ENCODE results near the gene DDX60.
"Not testable (repeated sequence)": the region's sequence is repeated elsewhere in the genome, so short reads cannot be mapped to it uniquely, and the experiment has no call there.

DDX60 gene, protein sequence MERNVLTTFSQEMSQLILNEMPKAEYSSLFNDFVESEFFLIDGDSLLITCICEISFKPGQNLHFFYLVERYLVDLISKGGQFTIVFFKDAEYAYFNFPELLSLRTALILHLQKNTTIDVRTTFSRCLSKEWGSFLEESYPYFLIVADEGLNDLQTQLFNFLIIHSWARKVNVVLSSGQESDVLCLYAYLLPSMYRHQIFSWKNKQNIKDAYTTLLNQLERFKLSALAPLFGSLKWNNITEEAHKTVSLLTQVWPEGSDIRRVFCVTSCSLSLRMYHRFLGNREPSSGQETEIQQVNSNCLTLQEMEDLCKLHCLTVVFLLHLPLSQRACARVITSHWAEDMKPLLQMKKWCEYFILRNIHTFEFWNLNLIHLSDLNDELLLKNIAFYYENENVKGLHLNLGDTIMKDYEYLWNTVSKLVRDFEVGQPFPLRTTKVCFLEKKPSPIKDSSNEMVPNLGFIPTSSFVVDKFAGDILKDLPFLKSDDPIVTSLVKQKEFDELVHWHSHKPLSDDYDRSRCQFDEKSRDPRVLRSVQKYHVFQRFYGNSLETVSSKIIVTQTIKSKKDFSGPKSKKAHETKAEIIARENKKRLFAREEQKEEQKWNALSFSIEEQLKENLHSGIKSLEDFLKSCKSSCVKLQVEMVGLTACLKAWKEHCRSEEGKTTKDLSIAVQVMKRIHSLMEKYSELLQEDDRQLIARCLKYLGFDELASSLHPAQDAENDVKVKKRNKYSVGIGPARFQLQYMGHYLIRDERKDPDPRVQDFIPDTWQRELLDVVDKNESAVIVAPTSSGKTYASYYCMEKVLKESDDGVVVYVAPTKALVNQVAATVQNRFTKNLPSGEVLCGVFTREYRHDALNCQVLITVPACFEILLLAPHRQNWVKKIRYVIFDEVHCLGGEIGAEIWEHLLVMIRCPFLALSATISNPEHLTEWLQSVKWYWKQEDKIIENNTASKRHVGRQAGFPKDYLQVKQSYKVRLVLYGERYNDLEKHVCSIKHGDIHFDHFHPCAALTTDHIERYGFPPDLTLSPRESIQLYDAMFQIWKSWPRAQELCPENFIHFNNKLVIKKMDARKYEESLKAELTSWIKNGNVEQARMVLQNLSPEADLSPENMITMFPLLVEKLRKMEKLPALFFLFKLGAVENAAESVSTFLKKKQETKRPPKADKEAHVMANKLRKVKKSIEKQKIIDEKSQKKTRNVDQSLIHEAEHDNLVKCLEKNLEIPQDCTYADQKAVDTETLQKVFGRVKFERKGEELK (N-terminal part only)

DNA sequence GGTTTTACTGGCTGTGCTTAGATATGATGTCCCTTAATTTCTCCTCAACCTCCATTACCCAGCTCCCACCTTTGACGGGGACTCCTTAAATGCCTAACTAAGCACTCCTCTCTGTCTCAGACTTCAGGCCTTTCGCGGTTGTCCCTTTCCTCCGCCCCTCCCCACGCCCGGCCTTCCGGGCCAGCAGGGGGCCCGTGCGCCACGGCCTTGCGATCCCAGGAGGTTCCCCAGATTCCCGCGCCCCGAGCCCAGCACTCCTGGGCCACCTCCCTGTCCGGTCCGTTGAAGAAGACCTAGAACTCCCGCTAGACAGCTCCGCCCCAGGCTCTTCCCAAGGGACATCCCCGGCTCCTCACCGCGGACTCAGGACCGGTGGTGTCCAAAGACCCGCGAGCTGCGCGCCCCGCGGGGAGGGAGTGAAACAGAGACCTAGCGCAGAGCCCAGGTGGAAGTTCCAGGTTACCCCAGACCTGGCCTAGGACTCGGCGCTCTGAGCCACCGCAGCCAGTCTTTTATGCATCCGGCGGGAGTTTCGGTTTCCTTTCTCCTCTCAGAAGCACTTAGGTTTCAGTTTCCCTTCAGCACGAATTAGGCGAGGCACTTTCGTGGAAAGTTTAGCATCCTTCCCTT lies at the start of gene DDX60:
TSS of gene DDX60 (minus strand) at position 487 of the 630 bp plus-strand sequence. CDS start 7,493 bp downstream, outside the sequence.
- in situ Hi-C loops (cut with HindIII; ENCODE audit: low sequenced_read_pairs): loop anchor here (25.0 kb wide), 1 partner anchor 169 kb away; the partner anchor contains the start of genes DDX60L and PALLD

DNA sequence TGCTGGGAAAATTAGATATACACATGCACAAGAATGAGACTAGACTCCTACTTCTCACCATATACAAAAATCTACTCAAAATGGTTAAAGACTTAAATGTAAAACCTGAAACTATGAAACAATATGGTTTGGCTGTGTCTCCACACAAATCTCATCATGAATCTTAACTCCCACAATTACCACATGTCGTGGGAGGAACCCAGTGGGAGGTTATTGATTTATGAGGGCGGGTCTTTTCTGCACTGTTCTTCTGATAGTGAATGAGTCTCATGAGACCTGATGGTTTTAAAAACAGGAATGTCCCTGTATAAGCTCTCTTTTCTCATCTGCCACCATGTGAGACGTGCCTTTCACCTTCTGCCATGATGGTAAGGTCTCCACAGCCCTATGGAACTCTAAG lies 48.5 kb upstream of the DDX60 start:
- in situ Hi-C loops (cut with HindIII; ENCODE audit: low sequenced_read_pairs): no loop called here

GRCh38 chr4:168362025-168362401 lies 43.5 kb upstream of the DDX60 start:
- in situ Hi-C loops (cut with HindIII; ENCODE audit: low sequenced_read_pairs): loop anchor here (5.0 kb wide), 1 partner anchor 40 kb away; no protein-coding TSS in a partner anchor

GRCh38 chr4:168361365-168362024 lies 42.9 kb upstream of the DDX60 start:
- in situ Hi-C loops (cut with HindIII; ENCODE audit: low sequenced_read_pairs): loop anchor here (5.0 kb wide), 1 partner anchor 39 kb away; no protein-coding TSS in a partner anchor

- in situ Hi-C loops (cut with HindIII; ENCODE audit: low sequenced_read_pairs): loop anchor here (5.0 kb wide), 1 partner anchor 38 kb away; no protein-coding TSS in a partner anchor
Observed at GRCh38 chr4:168360271-168360670, 41.7 kb upstream of the DDX60 start.

- in situ Hi-C loops (cut with HindIII; ENCODE audit: low sequenced_read_pairs): no loop called here
Observed at GRCh38 chr4:168357941-168358340, 39.4 kb upstream of the DDX60 start.

DNA sequence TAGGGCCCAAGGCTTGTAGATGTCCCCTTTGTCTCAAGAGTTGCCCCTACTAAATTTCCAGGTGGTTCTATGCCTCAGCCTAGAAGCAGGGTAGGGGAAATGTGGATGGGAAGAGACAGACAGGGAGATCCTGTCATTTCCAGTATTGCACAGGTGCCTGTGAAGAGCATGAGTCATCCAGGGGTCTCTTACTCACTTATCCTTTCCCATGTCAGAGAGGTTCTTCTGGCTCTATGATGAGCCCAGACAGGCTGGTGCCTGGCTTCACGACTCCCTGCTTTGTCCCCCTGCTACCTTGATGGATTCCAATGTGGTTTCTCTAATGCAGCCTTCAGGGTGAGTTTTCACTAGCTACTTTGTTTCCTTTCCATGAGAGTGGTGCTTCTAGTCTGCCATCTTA lies 35.2 kb upstream of the DDX60 start:
- in situ Hi-C loops (cut with HindIII; ENCODE audit: low sequenced_read_pairs): no loop called here

DNA sequence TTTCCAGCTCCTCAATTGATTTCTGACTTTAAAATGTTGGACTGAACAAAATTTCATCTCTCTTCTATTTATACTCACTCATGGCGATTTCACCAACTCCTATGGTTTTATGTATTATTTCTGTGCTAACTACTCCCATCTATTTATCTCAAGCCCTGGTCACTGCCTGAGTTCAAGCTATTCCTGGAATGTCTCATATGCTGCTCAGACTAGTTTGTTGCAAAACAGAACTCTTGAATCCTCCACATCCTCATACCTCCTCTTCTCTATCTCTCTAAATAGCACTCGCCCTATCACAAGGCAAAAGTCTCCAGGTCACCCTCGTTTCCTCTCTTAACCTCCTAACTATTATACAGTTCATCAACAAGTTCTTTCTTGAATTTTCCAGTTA lies 19.0 kb upstream of the DDX60 start:
- in situ Hi-C loops (cut with HindIII; ENCODE audit: low sequenced_read_pairs): no loop called here

DNA sequence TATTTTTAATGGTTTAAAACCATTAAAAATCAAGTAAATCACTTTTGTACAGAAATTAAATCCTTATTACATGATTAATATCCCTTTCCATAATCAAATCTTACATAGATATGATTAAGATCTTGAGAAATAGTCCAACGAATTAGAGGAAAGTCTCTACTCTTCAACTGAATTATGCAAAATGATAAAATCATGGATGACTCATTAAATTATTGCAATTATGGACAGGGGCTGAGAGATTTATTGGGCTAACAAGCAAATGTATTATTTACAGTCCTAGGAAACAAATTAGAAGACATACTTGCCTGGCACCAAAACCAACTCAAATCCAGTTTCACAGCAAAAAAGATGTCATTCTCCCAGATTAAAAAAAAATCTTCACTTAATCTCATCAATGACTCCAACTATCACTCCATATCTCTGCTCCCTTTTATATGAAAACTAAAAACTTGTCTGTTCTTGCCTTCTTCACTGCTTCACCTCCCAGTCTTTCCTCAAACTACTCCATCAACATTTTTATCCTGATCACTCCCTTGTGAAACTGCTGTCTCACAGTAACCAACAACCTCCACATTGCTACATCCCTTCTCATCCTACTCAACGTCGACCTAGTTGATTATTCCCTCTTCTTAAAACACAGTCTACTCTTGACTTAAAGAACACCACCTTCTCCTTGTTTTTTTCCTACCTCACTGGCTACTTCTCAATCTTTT lies 18.4 kb upstream of the DDX60 start:
- in situ Hi-C loops (cut with HindIII; ENCODE audit: low sequenced_read_pairs): no loop called here

GRCh38 chr4:168335621-168336020 lies 17.1 kb upstream of the DDX60 start:
- in situ Hi-C loops (cut with HindIII; ENCODE audit: low sequenced_read_pairs): no loop called here

- in situ Hi-C loops (cut with HindIII; ENCODE audit: low sequenced_read_pairs): no loop called here
Observed at GRCh38 chr4:168334053-168334452, 15.5 kb upstream of the DDX60 start.

DNA sequence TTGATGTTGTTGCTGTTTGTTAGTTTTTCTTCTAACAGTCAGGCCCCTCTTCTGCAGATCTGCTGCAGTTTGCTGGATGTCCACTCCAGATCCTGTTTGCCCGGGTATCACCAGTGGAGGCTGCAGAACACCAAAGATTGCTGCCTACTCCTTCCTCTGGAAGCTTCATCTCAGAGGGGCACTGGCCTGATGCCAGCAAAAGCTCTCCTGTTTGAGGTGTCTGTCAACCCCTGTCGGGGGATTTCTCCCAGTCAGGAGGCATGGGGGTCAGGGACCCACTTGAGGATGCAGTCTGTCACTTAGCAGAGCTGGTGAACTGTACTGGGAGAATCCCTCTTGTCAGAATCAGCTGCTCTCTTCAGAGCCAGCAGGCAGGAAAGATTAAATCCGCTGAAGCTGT lies 12.0 kb upstream of the DDX60 start:
- in situ Hi-C loops (cut with HindIII; ENCODE audit: low sequenced_read_pairs): not testable (repeated sequence)

DNA sequence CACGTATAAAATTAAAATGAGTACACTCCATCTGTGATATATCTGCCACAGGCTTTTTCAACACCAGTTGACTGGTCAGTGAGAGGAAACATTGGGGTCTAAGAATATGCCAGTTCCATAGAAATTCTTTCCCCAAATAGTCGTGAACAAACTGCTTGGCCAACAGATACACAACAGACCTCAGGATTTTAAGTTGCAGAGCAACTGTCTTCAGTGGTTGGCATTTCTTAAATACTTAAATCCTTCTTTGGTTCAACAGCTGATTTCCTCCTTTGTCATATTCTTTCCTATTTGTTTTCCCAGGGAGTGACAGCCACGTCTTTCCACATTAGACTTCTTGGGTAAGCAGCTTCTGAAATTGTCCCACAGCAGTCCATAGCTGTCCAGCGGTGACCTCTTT lies 7.0 kb upstream of the DDX60 start:
- in situ Hi-C loops (cut with HindIII; ENCODE audit: low sequenced_read_pairs): no loop called here

GRCh38 chr4:168321006-168321405 lies 2.5 kb upstream of the DDX60 start:
- in situ Hi-C loops (cut with HindIII; ENCODE audit: low sequenced_read_pairs): loop anchor here (5.0 to 25.0 kb wide), 2 partner anchors 41 to 166 kb away; partner anchors contain the start of genes DDX60L and PALLD

DNA sequence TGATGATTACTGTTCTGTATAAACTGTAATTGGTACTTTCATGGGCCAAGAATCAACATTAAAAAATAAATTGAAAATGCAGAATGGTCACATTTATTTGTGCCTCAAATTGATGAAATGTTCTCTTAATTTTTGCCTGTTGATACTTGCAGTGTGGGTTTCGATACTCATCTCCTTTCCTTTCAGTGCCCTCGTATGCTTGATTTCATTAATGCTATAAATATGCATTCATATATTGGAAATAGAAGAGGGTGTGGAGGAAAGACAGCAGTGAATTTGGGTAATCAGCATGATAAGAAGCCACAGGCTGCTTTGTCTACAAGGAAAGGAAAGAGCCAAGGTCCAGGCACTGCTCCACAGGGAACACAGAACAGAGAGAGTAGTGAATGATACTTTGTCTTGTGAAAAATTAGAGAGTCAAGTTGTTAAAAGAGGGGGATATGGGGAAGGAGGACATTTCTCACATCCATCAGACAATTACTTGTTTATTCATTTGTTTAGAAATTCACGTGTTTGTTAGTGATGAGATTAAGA lies 1.0 kb upstream of the DDX60 start:
- in situ Hi-C loops (cut with HindIII; ENCODE audit: low sequenced_read_pairs): loop anchor here (5.0 to 25.0 kb wide), 2 partner anchors 43 to 168 kb away; partner anchors contain the start of genes DDX60L and PALLD

GRCh38 chr4:168317621-168318020 lies 931 bp downstream of the DDX60 start:
- in situ Hi-C loops (cut with HindIII; ENCODE audit: low sequenced_read_pairs): loop anchor here (25.0 kb wide), 1 partner anchor 170 kb away; the partner anchor contains the start of genes DDX60L and PALLD

DNA sequence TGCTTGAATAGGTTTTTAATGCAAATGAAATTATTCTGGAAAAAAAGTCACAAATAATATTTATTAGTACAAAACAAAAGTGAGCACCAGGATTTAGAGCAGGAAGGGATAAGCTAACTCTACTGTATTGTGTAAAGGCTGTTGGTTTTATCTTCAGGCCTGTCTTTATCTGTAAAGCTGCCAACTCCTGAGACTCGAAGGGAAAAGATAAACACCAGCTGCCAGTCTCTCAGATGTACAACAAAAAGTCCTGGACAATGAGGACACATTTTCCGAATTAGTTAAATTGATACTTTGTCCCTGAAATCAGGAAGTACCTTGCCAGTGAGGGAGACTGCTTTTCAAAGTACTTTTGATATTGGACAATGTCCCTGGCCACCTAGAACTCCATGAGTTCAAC lies 8.8 kb downstream of the DDX60 start:
- in situ Hi-C loops (cut with HindIII; ENCODE audit: low sequenced_read_pairs): loop anchor here (25.0 kb wide), 1 partner anchor 178 kb away; the partner anchor contains the start of genes DDX60L and PALLD

DNA sequence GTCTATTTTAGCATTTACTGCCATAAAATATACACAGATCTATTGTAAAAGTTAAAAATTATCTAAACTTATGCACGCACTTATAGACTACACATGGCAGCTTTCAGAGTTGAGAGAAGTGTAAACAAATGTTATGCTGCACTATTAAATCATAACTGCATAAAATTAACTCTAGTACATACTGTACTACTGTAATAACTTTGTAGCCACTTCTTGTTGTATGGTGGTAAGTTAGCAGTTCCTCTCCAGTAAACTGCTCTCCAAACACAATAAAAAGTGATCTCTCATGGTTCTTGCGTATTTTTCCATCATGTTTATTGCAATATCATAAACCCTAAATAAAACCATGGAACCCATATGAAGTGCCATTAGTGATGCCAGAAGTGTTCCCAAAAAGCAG lies 9.6 kb downstream of the DDX60 start:
- in situ Hi-C loops (cut with HindIII; ENCODE audit: low sequenced_read_pairs): loop anchor here (25.0 kb wide), 1 partner anchor 178 kb away; the partner anchor contains the start of genes DDX60L and PALLD

All from endothelial cell of hepatic sinusoid (primary cell).